Peyer's patch (tissue), 4 donors: ENCODE measurements around the gene SLC16A13. TPM values are rescaled to one million over a fixed set of nuclear protein-coding genes. Genes with fewer than 3 reads are reported as not detected.
"Not testable (repeated sequence)": the region's sequence is repeated elsewhere in the genome, so short reads cannot be mapped to it uniquely, and the experiment has no call there.

Experiments used
- DNase-seq, 3 donors: peaks; one replicate each; pipeline ENCODE4 v3.0.0-alpha.2; 2017 to 2019
- H3K27ac ChIP-seq, 4 donors: fragments of 200-600 bp; sonication (generic); one replicate each; pipeline ENCODE4 v1.5.1; 2016 to 2019
- H3K27me3 ChIP-seq, 2 donors: fragments of 200-600 bp; sonication (generic); one replicate each; pipeline ENCODE4 v1.5.1; 2019
- H3K36me3 ChIP-seq, 3 donors: fragments of 200-600 bp; sonication (generic); one replicate each; pipeline ENCODE4 v1.5.1; 2016 to 2019
- H3K4me1 ChIP-seq, 4 donors: fragments of 200-600 bp; sonication (generic); one replicate each; pipeline ENCODE4 v1.5.1; 2016 to 2019
- H3K4me3 ChIP-seq, 4 donors: fragments of 200-600 bp; sonication (generic); 1 replicate in 3 of 4; 2 replicates in 1 of 4; pipeline ENCODE4 v1.5.1; 2016 to 2019; ENCODE audit warnings: mild to moderate bottlenecking in 1 of 4
- H3K9me3 ChIP-seq, 4 donors: fragments of 200-600 bp; sonication (generic); one replicate each; pipeline ENCODE4 v1.5.1; 2016 to 2019; ENCODE audit warnings: mild to moderate bottlenecking in 1 of 4
- POLR2A ChIP-seq, 2 donors: fragments of 450-650 bp; IDR thresholded peaks; one replicate each; pipeline ENCODE4 v1.5.1; 2017; ENCODE audit warnings: antibody characterized with exemption in 2 of 2, mild to moderate bottlenecking in 2 of 2, moderate library complexity in 2 of 2
- total RNA-seq, 4 donors: library from RNA; depleted of rRNA; stranded (reverse); fragments of >200 nt; gene quantifications; one replicate each; pipeline ENCODE4 v1.1.0, GENCODE V29; 2016
- TF ChIP-seq, protein P1 (sequence below), 6 experiments: fragments of 450-650 bp in 4 of 6; fragments of 200-600 bp in 2 of 6; sonication (generic) in 1 of 6; IDR thresholded peaks; one replicate each; pipeline ENCODE4 v1.5.1; 2017 to 2019; ENCODE audit warnings: antibody characterized with exemption in 6 of 6, mild to moderate bottlenecking in 3 of 6, moderate library complexity in 1 of 6

The SLC16A13 gene, protein sequence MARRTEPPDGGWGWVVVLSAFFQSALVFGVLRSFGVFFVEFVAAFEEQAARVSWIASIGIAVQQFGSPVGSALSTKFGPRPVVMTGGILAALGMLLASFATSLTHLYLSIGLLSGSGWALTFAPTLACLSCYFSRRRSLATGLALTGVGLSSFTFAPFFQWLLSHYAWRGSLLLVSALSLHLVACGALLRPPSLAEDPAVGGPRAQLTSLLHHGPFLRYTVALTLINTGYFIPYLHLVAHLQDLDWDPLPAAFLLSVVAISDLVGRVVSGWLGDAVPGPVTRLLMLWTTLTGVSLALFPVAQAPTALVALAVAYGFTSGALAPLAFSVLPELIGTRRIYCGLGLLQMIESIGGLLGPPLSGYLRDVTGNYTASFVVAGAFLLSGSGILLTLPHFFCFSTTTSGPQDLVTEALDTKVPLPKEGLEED
- 10 to 100 TPM in 1 of 4 donors, 1 to 10 TPM in 3; 7.5 to 16.4 (median 8.8) TPM for total RNA-seq

DNA sequence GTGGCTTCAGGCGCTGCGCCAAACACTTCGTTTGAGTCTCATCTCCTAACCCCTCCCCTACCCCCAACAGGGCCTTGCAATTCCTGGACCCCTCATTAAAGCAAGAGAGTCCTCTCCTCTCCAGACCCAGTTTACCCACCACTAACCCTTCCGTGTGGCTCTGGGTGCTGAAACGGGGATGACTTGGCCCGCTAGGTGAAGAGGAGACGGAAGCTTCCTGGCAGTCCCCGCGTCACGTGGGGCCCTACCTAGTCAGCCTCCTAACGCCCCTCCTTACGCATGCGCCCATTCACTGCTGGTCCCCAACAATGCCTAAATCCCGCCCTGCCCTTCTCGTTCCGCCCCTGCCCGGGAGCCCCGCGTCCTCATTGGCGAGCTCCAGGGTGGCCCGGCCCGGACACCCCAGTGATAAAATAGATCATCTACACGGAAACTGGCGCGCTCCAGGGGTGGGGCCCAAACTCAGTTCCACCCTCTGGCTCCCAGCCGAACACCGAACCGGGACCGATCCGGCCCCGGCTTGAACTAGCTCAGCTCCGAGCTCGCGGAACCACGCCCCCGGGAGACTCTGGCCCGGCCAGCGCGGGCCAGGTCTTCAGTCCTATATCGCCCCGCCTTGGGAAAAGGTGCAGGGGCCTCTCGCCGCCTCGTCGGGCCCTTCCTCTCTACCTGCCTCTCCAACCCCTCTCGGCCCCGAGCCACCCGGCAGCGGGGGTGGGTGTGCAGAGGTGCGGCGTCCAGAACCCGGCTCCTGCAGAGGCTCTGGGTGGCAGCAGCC lies at the start of gene SLC16A13:
Gene SLC16A13, plus strand, starts transcription at position 425 of the 778 bp plus-strand sequence. CDS start 368 bp downstream, outside the sequence.
- DNase-seq = peak; percentile 99 to 100 (median 99)
- TF ChIP-seq, protein P1, sequence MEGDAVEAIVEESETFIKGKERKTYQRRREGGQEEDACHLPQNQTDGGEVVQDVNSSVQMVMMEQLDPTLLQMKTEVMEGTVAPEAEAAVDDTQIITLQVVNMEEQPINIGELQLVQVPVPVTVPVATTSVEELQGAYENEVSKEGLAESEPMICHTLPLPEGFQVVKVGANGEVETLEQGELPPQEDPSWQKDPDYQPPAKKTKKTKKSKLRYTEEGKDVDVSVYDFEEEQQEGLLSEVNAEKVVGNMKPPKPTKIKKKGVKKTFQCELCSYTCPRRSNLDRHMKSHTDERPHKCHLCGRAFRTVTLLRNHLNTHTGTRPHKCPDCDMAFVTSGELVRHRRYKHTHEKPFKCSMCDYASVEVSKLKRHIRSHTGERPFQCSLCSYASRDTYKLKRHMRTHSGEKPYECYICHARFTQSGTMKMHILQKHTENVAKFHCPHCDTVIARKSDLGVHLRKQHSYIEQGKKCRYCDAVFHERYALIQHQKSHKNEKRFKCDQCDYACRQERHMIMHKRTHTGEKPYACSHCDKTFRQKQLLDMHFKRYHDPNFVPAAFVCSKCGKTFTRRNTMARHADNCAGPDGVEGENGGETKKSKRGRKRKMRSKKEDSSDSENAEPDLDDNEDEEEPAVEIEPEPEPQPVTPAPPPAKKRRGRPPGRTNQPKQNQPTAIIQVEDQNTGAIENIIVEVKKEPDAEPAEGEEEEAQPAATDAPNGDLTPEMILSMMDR (IDR thresholded peaks at IDR 0.05) = peak in 1 of 6 experiments; percentile 4
- TF ChIP-seq POLR2A (IDR thresholded peaks at IDR 0.05) = peak; percentile 86 to 90
- peaks cover 4 to 17% (median 10%) of the 10 kb centered on the region in 4 donors for H3K4me1 ChIP-seq
- H3K4me3 ChIP-seq = peak within 1 kb of the TSS; percentile 55 to 77 (median 74)
- no peaks in the 10 kb centered on the region for H3K27me3 ChIP-seq
- H3K36me3 ChIP-seq = no peaks in the 10 kb centered on the region
- peak within 1 kb of the TSS; percentile 85 to 93 (median 86) for H3K27ac ChIP-seq
- H3K9me3 ChIP-seq = no peaks in the 10 kb centered on the region

DNA sequence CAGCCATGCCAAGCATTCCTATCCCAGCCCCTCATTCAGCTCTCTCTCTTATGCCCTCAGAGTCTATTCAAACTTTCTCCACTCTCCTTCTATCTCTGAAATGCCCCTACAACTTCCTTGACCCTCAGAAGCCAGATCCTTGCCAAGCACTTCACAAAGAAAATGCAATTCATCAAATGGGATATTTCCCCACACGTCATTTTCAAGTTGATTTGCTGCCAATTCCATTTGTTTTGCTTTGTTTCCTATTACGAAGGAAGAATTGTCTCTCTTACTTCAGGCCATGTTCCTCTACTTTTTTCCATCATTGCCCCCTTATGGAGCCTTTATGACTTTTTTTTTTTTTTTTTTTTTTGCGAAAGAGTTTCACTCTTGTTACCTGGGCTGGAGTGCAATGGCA lies 49.1 kb upstream of the SLC16A13 start:
- Histone ChIP-seq H3K36me3 (no peaks in the 10 kb centered on the region), H3K4me1 (no peaks in the 10 kb centered on the region), H3K27me3 (no peaks in the 10 kb centered on the region), H3K9me3 (no peaks in the 10 kb centered on the region), H3K27ac (no peak overlapping the region), H3K4me3 (no peak overlapping the region)
- TF ChIP-seq POLR2A (IDR thresholded peaks at IDR 0.05) = no peak
- TF ChIP-seq, protein P1 (IDR thresholded peaks at IDR 0.05) = no peak
- no peak for DNase-seq

DNA sequence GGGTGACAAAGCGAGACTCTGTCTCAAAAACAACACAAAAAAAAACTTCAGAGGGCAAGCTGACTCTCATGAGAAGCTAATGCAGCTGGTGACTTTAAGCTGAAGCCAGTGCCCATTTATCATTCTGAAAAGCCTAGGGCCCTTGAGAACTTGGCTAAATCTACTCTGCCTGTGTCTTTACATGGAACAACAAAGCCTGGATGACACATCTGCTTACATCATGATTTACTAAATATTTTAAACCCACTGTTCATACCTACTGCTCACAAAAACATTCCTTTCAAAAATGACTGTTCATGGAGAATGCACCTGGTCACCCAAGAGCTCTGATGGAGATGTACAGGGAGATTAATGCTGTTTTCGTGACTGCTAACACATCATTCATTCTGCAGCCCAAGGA lies 46.0 kb upstream of the SLC16A13 start:
- Histone ChIP-seq H3K9me3 (no peaks in the 10 kb centered on the region), H3K36me3 (no peaks in the 10 kb centered on the region), H3K4me1 (no peaks in the 10 kb centered on the region), H3K27me3 (no peaks in the 10 kb centered on the region), H3K4me3 (no peak overlapping the region), H3K27ac (no peak overlapping the region)
- no peak for TF ChIP-seq POLR2A (IDR thresholded peaks at IDR 0.05)
- TF ChIP-seq, protein P1 (IDR thresholded peaks at IDR 0.05) = no peak
- no peak for DNase-seq

DNA sequence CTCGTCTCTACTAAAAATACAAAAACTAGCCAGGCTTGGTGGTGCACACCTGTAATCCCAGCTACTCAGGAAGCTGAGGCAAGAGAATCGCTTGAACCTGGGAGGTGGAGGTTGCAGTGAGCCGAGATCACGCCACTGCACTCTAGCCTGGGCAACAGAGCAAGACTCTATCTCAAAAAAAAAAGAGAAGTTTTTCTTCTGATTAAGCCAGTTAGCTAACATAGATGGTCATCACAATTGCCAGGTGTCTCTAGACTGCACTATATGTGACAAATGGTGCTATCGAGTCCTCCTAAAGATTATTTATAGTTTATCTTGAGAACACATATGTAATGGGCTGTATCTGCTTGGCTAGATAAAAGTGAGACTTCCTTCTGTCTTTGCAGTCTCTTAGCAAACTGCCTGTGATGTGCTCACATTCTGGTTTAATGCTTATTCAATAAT lies 42.2 kb upstream of the SLC16A13 start:
- H3K27me3 ChIP-seq, H3K9me3 ChIP-seq, H3K4me3 ChIP-seq, DNase-seq, H3K27ac ChIP-seq: not testable (repeated sequence)
- peaks cover 0 to 18% (median 0%) of the 10 kb centered on the region in 3 donors for H3K36me3 ChIP-seq
- peaks cover 0 to 11% (median 0%) of the 10 kb centered on the region in 4 donors for H3K4me1 ChIP-seq

DNA sequence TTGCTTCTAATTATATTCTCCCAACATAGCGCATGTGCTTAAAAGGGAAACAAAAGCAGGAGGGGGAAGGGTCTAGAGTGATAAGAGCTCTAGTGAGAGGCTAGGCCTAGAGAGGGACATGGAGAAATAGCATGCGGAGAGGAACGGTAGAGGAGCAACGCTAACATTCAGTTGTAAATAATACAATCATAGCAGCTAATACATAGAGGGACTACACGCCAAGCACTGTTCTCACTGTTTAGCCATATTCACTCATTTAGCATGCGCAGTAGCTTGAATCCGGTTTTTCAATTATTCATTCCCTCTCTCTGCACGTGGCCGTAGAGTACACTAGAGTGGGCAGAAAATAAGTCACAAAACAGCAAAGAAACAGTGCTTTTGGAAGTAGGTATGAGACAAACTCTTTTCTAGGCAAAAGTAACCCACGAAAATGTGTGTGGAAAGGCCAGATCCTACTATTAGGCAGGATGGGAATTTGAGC lies 41.7 kb upstream of the SLC16A13 start:
- H3K4me3 ChIP-seq = no peak overlapping the region
- H3K27ac ChIP-seq = no peak overlapping the region
- TF ChIP-seq, protein P1 (IDR thresholded peaks at IDR 0.05) = no peak
- TF ChIP-seq POLR2A (IDR thresholded peaks at IDR 0.05) = no peak
- H3K27me3 ChIP-seq = no peaks in the 10 kb centered on the region
- peaks cover 0 to 23% (median 0%) of the 10 kb centered on the region in 3 donors for H3K36me3 ChIP-seq
- no peaks in the 10 kb centered on the region for H3K9me3 ChIP-seq
- H3K4me1 ChIP-seq = peaks cover 0 to 11% (median 0%) of the 10 kb centered on the region in 4 donors
- DNase-seq = peak in 1 of 3 donors; percentile 1
